Measurements from ENCODE around the gene LTBP3. TPM values are rescaled to one million over a fixed set of nuclear protein-coding genes. Genes with fewer than 3 reads are reported as not detected.

The LTBP3 gene
- total and polyA plus RNA-seq, 2 of the 13 experiments (the other 11 are each of a cell fraction or from before 2014, with no cell fraction given) = 12.2 to 68.1 TPM

DNA sequence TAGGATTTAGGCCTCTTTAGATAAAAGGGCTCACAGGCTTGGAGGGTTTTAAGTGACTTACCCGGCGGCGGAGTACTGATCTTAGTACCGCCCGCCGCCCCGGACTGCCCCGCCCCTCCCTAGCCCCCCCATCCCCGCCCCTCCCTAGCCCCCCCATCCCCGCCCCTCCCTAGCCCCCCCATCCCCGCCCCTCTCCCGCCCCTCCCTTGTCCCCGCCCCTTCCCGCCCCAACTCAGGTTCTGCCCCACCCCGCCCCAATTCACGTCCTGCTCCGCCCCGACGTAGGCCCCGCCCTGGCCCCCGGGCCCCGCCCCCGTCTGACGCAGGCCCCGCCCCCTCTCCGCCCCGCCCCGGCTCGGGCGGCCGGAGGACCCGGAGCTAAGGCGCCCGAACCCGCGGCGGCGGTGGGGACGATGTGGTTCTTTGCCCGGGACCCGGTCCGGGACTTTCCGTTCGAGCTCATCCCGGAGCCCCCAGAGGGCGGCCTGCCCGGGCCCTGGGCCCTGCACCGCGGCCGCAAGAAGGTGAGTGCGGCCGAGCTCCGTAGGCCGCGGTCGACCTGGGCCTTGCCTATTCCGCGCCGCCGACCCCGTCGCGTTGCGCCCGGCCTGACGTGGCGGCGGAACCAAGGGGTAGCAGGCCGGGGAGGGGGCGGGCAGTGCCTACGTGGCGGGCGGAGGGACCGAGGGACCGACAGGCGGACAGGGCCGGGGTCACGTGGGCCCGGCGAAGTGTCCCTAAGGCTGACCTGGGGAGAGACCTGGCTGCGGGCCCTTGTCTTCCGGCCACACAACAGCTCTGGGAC, 33.2 kb downstream of the LTBP3 start, which contains the start of gene SCYL1 (continued):
- TF ChIP-seq ADNP (CRISPR knock-in tag; IDR thresholded peaks at IDR 0.05) (peak; percentile 48; the same call in 1 of the 2 replicates), YEATS4 (CRISPR knock-in tag; IDR thresholded peaks at IDR 0.05; ENCODE audit: borderline replicate concordance) (peak; percentile 89; the same call in 1 of the 2 replicates), ZBTB38 (CRISPR knock-in tag; IDR thresholded peaks at IDR 0.05) (peak; percentile 65; the same call in 1 of the 2 replicates), TOPORS (CRISPR knock-in tag; IDR thresholded peaks at IDR 0.05) (0 out of 2 replicates have a peak, but pooled peaks have one; percentile 46), PRMT3 (CRISPR knock-in tag; IDR thresholded peaks at IDR 0.05; ENCODE audit: borderline replicate concordance, low read depth) (no peak), KDM5B (CRISPR knock-in tag; IDR thresholded peaks at IDR 0.05; ENCODE audit: borderline replicate concordance) (peak; percentile 76; the same call in 1 of the 2 replicates), GLMP (CRISPR knock-in tag; IDR thresholded peaks at IDR 0.05; ENCODE audit: borderline replicate concordance) (no peak), FOSL2 (CRISPR knock-in tag; IDR thresholded peaks at IDR 0.05) (no peak), HMGXB4 (CRISPR knock-in tag; IDR thresholded peaks at IDR 0.05; ENCODE audit: borderline replicate concordance in 1 of 2, low read depth in 1 of 2) (peak; percentile 59 to 77; a peak in 3 of 4 replicates), REPIN1 (CRISPR knock-in tag; IDR thresholded peaks at IDR 0.05; ENCODE audit: borderline replicate concordance, low read depth) (peak; percentile 61; the same call in 1 of the 2 replicates), THAP11 (CRISPR knock-in tag; IDR thresholded peaks at IDR 0.05) (peak; percentile 38; the same call in 1 of the 2 replicates), ZNF414 (CRISPR knock-in tag; IDR thresholded peaks at IDR 0.05) (0 out of 2 replicates have a peak, but pooled peaks have one; percentile 24), ZNF547 (CRISPR knock-in tag; IDR thresholded peaks at IDR 0.05) (peak; percentile 76; the same call in 1 of the 2 replicates), ZNF556 (CRISPR knock-in tag; IDR thresholded peaks at IDR 0.05; ENCODE audit: borderline replicate concordance) (0 out of 2 replicates have a peak, but pooled peaks have one; percentile 25), TEAD2 (CRISPR knock-in tag; IDR thresholded peaks at IDR 0.05) (no peak), PHF20 (CRISPR knock-in tag; IDR thresholded peaks at IDR 0.05) (peak; percentile 50; the same call in 1 of the 2 replicates)
- TF ChIP-seq, protein P1, sequence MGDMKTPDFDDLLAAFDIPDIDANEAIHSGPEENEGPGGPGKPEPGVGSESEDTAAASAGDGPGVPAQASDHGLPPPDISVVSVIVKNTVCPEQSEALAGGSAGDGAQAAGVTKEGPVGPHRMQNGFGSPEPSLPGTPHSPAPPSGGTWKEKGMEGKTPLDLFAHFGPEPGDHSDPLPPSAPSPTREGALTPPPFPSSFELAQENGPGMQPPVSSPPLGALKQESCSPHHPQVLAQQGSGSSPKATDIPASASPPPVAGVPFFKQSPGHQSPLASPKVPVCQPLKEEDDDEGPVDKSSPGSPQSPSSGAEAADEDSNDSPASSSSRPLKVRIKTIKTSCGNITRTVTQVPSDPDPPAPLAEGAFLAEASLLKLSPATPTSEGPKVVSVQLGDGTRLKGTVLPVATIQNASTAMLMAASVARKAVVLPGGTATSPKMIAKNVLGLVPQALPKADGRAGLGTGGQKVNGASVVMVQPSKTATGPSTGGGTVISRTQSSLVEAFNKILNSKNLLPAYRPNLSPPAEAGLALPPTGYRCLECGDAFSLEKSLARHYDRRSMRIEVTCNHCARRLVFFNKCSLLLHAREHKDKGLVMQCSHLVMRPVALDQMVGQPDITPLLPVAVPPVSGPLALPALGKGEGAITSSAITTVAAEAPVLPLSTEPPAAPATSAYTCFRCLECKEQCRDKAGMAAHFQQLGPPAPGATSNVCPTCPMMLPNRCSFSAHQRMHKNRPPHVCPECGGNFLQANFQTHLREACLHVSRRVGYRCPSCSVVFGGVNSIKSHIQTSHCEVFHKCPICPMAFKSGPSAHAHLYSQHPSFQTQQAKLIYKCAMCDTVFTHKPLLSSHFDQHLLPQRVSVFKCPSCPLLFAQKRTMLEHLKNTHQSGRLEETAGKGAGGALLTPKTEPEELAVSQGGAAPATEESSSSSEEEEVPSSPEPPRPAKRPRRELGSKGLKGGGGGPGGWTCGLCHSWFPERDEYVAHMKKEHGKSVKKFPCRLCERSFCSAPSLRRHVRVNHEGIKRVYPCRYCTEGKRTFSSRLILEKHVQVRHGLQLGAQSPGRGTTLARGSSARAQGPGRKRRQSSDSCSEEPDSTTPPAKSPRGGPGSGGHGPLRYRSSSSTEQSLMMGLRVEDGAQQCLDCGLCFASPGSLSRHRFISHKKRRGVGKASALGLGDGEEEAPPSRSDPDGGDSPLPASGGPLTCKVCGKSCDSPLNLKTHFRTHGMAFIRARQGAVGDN (CRISPR knock-in tag; IDR thresholded peaks at IDR 0.05) = peak; percentile 82
- TF ChIP-seq, protein P2, sequence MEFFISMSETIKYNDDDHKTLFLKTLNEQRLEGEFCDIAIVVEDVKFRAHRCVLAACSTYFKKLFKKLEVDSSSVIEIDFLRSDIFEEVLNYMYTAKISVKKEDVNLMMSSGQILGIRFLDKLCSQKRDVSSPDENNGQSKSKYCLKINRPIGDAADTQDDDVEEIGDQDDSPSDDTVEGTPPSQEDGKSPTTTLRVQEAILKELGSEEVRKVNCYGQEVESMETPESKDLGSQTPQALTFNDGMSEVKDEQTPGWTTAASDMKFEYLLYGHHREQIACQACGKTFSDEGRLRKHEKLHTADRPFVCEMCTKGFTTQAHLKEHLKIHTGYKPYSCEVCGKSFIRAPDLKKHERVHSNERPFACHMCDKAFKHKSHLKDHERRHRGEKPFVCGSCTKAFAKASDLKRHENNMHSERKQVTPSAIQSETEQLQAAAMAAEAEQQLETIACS (CRISPR knock-in tag; IDR thresholded peaks at IDR 0.05) = no peak
